Suprapubic skin (tissue), 3 donors: Measurements from ENCODE around the gene DRD5.

Experiments
- CTCF ChIP-seq, 2 donors: fragments of 200-600 bp in 1 of 2; fragments of 450-650 bp in 1 of 2; sonication (generic) in 1 of 2; IDR thresholded peaks; one replicate each; pipeline ENCODE4 v1.5.1; 2016 to 2019; ENCODE audit warnings: antibody characterized with exemption in 2 of 2, mild to moderate bottlenecking in 1 of 2, moderate library complexity in 1 of 2
- POLR2A ChIP-seq, 2 donors: fragments of 450-650 bp; IDR thresholded peaks; one replicate each; pipeline ENCODE4 v1.6.1; 2017; ENCODE audit warnings: antibody characterized with exemption in 2 of 2, mild to moderate bottlenecking in 2 of 2, moderate library complexity in 2 of 2

GRCh38 chr4:9735515-9735914 lies 45.9 kb upstream of the DRD5 start:
- TF ChIP-seq CTCF (IDR thresholded peaks at IDR 0.05) = no peak
- TF ChIP-seq POLR2A (IDR thresholded peaks at IDR 0.05) = no peak
